ENCODE results near the gene ADH1B.
"Not testable (repeated sequence)": the region's sequence is repeated elsewhere in the genome, so short reads cannot be mapped to it uniquely, and the experiment has no call there.

The ADH1B gene

DNA sequence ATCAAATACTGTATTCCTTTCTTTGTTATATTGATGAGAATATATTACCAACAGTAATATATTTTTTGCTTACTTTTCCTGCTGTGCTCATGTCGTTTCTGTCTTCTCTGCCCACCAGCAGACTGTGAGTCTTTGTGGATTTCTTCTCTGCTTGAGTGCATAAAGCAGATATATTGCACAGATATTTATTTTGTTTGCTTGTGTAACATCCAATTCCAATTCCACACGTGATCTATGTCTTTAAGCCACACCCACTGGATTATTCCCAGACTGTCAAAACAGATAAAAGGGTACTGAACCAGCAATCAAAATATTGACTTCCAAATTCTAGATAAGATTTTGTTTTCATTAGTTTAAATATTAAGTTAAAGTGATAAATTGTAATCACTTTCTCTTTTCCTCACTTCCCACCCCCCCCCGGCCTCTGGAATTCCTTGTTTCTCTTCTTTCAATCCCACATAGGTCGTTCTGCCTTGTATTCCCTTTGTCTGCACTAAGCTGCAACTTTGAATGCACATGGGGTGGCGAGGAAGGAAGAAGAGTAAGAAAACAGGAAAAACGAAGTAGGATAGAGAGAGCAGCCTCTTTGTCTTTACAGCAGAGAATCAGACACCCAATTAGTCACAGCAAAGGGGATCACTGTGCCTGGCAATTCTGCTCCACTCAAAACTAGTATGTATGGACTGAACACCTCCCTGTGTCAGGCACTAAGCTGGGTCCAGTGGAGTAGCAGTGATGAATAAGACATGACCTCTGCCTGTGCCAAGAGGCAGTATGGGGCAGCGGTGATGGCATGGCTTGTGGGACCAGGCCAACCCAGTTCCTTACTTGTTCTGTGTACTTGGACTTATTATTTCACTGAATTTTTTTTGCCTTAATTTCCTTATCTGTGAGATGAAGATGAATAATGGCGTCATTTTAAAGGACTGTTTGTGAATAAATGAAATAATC is at the start of gene ADH1B:
Gene ADH1B, minus strand, starts transcription at position 161 of the 951 bp plus-strand sequence. Its CDS starts 70 bp downstream, at position 91.
- no peak for DNase-seq (ENCODE audit: low read depth in 2 of 2)

DNA sequence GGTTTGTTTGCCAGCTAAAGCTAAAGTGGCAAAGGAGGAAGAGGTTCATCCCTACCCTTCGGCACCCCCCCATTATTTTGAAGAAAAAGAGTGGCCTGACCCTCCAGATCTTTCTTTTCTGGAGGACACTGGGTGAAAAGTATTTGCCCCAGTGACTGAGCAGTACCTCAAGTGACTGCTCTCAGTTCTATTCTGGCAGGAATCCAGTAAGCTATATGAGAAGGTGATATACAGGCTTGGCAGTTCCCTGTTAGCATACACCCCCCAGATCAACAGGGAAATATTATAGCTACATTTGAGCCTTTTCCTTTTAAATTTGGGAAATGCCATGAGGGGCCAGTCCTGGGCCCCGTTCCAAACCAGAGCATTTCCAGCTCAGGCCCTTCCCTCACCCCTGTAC is 46.6 kb upstream of the ADH1B start:
- not testable (repeated sequence) for DNase-seq (ENCODE audit: low read depth in 2 of 2)

DNA sequence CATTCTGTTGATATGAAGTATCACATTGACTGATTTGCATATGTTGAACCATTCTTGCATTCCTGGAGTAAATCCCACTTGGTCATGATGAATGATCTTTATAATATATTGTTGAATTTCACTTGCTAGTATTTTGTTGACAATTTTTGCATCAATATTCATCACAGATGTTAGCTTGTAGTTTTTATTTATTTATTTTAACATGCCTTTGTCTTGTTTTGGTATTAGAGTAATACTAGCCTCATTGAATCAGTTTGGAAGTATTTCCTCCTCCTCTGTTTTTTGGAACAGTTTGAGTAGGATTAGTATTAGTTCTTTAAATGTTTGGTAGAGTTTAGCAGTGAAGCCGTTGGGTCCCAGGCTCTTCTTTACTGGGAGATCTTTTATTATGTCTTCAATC is 45.3 kb upstream of the ADH1B start:
- no peak for DNase-seq (ENCODE audit: low read depth in 2 of 2)

DNA sequence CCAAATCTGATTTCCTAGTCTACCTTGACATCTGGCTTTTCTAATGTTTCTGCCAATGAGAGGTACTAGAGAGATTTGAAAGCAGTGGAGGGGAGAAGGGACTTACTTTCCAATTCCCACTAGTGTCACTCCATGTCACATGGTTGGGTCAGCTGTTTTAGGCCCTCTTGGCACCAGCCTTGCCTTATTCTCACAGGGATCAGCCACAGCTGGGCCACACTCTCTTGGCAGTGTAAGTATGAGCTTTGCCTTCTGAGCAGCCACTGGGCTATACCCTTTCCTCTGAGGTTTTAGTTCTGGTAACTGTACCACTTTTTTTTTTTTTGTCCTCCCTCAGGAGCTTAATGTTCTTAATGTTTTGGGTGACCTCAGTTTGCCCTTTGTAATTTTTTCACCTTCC is 41.6 kb upstream of the ADH1B start:
- no peak for DNase-seq (ENCODE audit: low read depth in 2 of 2)

DNA sequence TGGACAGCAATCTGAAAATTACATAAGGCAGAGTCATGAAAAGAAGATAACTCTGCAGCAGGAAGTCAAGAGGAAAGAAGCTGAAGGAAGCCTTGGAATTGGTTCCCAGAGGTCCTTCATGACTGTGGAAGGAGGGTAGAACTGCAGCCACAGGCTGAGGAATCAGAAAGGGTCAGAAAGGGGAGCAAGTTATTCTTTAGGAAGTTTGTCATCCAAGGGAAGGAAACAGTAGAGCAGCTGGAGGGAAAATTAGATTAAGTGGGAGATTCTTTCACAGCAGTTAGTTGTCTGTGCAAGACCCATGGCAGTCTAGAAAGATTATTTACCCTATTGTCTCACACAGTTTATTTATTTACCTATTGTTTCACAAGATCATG is 40.7 kb upstream of the ADH1B start:
- DNase-seq (ENCODE audit: low read depth in 2 of 2), result no peak

DNA sequence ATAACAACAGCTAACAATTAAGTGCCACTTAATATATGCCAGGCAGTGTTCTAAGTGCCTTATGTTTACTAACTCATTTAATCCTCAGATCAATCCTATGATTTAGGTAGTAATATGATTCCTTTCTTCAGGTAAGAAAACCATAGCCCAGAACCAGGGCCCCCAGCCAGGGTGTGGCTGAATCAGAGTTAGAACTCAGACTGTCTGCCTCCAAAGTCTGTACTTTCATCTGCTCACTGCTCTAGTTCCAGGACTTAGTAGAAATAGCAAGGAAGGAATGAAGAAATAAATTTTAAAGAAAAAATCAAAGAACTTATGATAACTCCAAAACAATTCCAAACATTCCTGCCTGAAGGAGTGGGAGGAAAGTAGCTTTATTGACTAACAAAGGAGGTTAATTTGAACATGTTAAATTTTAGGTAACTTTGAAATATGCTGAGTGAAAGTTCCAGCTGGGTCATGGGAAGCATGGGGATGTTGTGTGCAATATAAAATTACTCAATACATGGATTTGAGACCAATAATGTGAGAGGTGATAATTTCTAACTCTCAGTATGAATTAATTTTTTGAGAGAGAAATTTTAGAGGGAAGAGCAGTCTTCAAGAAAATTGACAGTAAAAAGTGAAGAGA is 40.2 kb upstream of the ADH1B start:
- no peak for DNase-seq (ENCODE audit: low read depth in 2 of 2)

DNA sequence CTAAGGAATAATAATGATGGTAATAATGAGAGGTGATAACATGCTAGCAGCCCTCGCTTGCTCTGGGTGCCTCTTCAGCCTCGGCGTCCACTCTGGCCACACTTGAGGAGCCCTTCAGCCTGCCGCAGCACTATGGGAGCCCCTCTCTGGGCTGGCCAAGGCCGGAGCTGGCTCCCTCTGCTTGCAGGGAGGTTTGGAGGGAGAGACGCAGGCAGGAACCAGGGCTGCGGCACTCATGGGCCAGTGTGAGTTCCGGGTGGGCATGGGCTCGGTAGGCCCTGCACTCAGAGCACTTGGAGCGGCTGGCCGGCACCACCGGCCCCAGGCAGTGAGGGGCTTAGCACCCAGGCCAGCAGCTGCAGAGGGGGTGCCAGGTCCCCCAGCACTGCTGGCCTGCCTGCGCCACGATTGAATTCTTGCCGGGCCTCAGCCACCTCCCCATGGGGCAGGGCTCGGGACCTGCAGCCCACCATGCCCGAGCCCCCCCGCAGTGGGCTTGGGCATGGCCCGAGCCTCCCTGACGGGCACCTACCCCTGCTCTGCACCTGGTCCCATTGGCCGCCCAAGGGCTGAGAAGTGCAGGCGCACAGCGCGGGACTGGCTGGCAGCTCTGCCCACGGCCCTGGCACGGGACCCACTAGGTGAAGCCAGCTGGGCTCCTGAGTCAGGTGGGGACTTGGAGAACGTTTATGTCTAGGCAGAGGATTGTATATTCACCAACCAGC is 38.4 kb upstream of the ADH1B start:
- DNase-seq (ENCODE audit: low read depth in 2 of 2), result no peak

DNA sequence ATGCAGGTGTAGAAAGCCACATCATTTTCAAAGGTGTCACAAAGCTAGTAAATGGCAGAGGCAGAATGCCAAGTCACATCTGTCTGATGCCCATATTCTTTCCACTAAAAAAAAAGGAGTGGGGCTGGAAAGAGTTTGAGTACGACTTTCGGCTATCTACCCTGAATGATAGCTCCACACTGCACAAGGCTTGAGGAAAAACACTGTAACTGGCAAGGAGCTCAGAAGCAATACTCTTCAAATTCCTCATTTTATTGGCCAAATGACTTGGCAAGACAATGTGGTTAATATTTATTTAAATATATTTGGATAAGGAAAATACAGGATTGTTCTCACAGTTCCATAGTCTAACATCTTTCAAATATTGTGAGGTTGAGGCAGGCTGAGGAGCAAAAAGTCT is 36.7 kb upstream of the ADH1B start:
- no peak for DNase-seq (ENCODE audit: low read depth in 2 of 2)

DNA sequence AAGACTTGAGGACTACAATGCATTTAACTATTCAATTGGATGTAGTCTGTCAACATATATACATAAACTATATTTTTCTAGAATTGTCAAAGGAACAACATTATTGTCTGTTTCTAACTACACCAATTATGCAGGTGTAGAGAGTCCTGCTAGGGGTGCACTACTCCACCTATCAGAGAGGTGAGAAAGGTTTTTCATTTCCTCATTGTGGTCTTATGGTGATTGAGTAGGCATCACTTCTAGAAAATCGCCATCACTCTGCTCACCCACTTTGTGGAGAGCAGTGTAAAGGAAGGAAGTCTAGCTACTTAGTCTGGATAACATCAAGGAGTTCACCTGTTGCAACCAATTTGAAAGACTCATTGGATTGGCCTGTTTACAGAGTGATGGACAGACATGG is 35.8 kb upstream of the ADH1B start:
- DNase-seq (ENCODE audit: low read depth in 2 of 2), result no peak

DNA sequence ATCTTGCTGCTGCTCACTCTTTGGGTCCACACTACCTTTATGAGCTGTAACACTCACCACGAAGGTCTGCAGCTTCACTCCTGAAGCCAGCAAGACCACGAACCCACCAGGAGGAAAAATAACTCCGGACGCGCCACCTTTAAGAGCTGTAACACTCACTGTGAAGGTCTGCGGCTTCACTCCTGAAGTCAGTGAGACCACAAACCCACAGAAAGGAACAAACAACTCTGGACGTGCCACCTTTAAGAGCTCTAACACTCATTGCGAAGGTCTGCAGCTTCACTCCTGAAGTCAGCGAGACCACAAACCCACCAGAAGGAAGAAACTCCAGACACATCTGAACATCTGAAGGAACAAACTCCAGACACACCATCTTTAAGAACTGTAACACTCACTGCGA is 34.9 kb upstream of the ADH1B start:
- DNase-seq (ENCODE audit: low read depth in 2 of 2), result not testable (repeated sequence)

DNA sequence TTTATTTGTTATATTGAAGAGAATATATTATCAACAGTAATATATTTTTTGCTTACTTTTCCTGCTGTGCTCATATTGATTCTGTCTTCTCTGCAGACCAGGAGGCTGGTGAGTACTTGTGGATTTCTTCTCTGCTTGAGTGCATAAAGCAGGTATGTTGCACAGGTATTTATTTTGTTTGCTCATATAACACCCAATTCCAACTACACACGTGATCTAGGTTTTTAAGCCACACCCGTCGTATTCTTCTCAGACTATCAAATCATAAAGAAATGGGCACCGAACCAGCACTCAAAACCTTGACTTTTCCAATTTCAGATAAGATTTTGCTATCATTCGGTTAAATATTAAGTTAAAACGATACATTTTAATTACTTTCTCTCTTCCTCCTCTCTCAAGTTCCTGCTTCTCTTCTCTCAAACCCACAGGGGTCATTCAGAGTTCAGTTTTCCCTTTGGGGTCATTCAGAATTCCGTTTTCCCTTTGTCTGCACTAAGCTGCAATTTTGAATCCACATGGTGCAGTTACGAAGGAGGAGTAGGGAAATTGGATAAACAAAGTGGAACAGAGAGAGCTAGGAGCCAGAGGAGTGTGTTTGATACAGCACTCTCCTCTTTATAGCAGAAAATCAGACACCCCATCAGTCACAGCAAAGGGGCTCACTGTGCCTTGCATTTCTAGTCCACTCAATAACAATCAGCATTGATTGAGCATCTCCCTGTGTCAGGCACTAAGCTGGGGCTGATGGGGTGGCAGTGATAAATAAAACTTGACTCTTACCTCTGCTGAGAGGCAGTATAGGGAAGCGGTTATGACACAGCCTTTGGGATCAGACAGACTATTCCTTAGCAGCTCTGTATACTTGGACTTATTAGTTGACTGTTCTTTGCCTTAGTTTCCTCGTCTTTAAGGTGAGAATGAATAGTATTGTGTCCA is 31.7 kb upstream of the ADH1B start, which contains the start of gene ADH1C:
Gene ADH1C, minus strand, starts transcription at position 145 of the 936 bp plus-strand sequence. Its CDS starts 71 bp downstream, at position 74.
- no peak for DNase-seq (ENCODE audit: low read depth in 2 of 2)

DNA sequence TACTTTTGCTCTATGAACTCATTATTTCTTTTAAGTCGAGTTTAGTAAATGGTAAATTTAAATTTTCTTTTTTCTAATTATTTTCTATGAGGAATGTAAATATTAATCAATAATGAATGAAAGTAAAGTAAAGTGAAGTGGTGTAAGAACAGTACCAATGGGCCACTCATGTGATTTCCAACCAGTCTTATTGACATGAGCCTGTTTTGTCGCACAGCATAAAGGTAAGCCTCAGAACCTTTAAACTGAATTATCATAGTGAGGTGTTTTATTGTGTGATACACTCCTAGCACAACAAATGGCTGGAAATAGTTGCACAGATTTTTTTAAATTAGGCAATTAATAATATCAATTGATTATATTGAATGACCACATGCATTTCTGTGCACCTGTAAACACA is 30.3 kb upstream of the ADH1B start:
- no peak for DNase-seq (ENCODE audit: low read depth in 2 of 2)

DNA sequence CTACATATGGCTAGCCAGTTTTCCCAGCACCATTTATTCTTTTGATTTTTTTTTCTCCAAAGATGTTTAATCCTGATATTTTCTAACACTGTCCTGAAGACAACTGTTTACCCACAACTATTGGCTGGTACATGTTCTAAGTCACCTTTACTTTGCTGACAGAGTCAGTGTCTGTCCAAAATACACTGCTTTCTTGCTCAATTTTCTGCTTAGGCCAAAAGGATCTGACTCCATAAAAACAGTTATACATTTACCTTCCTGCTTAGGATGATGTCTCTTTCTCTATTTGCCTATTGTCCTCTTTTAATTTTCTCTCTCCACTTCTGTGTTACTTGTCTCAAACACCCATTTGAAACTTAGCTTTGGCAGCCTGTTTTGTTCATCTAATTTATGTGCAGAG is 28.1 kb upstream of the ADH1B start:
- DNase-seq (ENCODE audit: low read depth in 2 of 2), result no peak

DNA sequence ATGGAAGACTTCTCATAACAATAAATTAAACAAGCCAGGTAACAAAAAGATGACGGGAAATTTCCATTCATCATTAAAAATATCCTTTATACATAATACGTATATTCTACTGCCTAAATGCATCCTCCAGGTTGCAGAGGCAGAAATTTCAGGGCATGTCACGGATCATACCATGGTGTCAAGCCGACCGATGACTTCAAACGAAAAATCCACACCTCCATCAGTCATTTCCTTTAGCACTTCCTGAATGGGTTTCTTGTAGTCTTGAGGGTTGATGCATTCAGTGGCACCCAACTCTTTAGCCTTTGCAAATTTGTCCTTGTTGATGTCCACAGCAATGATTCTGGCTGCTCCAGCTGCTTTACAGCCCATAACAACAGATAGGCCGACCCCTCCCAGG is 21.4 kb upstream of the ADH1B start:
- DNase-seq (ENCODE audit: low read depth in 2 of 2), result not testable (repeated sequence)

DNA sequence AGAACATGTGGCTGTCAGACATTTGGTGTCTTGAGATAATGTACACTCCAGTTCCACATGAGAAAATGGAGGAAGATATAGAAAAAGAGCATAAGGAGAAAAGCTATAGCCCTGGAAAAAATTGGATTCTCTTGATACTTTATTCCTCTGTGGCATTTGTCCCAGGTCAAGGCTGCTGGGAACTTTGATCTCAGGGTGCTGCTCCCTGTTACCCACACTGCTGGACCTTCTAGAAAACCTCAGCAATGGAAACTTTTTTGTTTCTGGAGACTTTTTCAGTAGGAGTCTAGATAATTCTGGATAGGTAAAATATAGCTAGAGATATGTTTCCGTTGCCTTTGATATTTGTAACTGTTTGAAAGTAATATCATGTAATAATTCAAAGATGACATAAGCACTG is 20.2 kb upstream of the ADH1B start:
- DNase-seq (ENCODE audit: low read depth in 2 of 2), result no peak

DNA sequence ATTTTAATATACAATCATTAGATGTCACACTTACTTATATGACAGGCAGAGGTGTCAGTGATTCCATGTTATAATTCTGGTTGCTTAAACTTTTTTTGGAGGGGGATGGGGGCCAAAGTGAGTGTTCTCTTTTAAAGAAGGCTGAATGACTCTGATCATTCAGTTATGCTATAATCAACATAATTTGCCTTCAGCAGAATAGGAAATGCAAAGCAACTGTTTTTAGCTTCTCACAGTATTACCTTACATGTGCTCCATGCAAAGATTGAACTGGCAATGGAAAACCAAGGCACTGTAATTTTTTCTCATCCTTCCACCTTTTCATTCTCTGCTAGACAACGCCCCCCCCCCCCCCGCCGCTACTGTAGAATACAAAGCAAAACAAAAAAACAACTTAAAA is 18.0 kb upstream of the ADH1B start:
- DNase-seq (ENCODE audit: low read depth in 2 of 2), result no peak

DNA sequence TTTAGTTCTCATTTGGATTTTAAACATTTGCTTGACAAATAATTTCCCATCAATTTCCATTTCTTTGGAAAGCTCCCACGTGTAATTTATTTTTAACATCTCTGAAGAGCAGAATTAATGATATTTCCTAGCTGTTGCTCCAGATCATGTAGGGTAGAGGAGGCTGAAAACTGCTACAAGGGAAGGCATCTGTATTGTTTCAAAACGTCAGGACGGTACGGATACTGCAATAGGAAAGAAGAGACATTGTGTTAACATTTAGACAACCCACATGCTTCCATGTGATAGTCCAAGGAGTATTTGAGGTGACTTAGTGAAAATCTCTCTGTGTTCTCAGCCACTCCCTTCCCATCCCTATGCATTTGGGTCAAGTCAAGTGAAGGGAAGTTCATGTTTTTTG is 15.4 kb upstream of the ADH1B start:
- no peak for DNase-seq (ENCODE audit: low read depth in 2 of 2)

DNA sequence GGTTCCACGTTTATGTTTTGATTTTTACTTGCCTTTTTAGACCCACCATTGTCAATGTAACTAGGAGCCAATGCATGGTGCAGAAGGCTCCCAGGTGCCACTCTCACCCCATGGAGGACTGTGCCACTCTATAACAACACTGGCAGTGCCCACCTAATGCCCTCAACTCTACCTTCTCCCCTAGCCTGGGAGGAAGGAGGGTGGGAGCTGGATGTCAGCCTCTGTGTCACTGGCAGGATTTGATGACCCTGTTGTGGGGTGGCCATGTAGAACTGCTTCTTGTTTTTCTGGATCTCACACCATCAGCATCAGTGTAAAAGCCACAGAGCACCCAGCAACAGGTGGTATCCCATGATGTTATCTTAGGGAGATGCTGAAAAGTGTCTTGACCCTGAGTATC is 13.7 kb upstream of the ADH1B start:
- no peak for DNase-seq (ENCODE audit: low read depth in 2 of 2)

DNA sequence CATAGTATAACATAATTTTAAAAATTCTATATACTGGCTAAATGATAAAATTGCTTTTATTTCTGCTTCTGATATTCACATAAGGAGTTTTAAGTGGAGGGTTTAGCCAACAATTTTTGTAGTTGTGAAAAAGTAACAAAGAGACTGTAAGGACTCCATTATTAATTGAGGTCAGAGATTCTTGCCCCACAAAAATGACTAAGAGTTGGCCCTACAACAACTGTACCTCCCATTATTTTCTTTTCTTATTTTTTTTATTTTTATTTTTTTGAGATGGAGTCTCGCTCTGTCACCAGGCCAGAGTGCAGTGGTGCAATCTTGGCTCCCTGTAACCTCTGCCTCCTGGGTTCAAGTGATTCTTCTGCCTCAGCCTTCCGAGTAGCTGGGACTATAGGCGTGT is 9.4 kb upstream of the ADH1B start:
- no peak for DNase-seq (ENCODE audit: low read depth in 2 of 2)

DNA sequence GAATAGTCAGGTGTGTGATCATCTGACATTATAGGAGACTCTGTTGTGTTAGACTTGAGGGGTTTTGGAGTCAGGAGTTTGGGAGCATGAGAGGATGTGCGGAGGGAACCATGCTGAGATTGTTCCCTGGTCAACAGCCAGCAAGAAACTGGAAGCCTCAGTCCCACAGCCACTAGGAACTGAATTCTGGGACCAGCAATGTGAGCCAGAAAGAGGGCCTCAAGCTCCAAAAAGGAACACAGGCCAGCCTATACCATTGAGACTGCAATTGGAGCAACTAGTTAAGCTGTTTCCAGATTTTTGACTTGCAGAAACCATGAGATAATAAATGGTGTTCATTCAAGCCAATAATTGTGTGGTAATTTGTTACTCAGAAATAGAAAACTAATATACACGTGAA is 8.7 kb upstream of the ADH1B start:
- DNase-seq (ENCODE audit: low read depth in 2 of 2), result no peak

DNA sequence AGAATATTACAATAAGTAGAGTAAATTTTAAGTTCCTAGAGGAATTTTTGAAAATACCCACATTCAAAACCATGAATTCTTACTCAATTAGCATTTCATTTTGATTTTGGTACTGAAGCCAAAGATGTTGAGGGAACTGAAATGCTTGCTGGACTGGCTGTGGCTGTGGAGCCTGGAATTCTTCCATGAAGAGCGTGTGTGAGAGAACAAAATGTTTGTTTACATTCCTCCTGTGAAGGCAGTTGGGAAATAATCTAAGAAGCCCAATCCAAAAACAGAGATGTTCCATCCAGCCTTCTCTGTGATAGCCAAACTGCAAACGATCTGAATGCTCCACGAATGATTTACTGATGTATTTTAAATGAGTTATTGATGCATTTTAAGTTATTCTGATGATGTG is 3.8 kb upstream of the ADH1B start:
- DNase-seq (ENCODE audit: low read depth in 2 of 2), result no peak

Measured in stimulated activated CD4-positive, alpha-beta T cell treated with anti-CD3 and anti-CD28 coated beads, Interleukin-1b, Interleukin-23, amount 100 ng/mL, for 1 hour (primary cell).